HCT116 (cell line): ENCODE measurements around the gene CDIP1. TPM values are rescaled to one million over a fixed set of nuclear protein-coding genes. Genes with fewer than 3 reads are reported as not detected.

Experiments
- ATAC-seq: fragments of 200-7000 bp; cut with Tn5 transposase; 2 replicates; pipeline ENCODE4 v1.9.1; 2020; ENCODE audit warnings: mild to moderate bottlenecking, moderate library complexity
- BruUV-seq: library from RNA; stranded (reverse); fragments of 400-500 nt; replicated peaks from 2 replicates; lab custom pipeline; 2021; lab: Mats Ljungman, UMichigan
- CTCF ChIA-PET: fragments of 300-600 bp; sonication (Branson Sonifier 250); formaldehyde crosslinking; loops from one replicate; lab custom pipeline; 2021; ENCODE audit warnings: antibody characterized with exemption; lab: Charles Lee
- POLR2A ChIA-PET: fragments of 300-600, 350-600 bp; sonication (Branson Sonifier 250); formaldehyde crosslinking; loops from one replicate; lab custom pipeline; 2021; ENCODE audit warnings: antibody characterized with exemption; lab: Charles Lee
- RAD21 ChIA-PET, 2 experiments: fragments of 300-600 bp; sonication (Branson Sonifier 250); formaldehyde crosslinking; loops; one replicate each; lab custom pipeline; 2023; ENCODE audit warnings: low total read pairs in 2 of 2; ENCODE audit not compliant: uncharacterized antibody in 2 of 2, unreplicated experiment in 2 of 2, low non-redundant PET in 1 of 2; lab: Charles Lee
- DNase-seq: peaks from one replicate; pipeline ENCODE4 v3.0.0-alpha.2; 2010; ENCODE audit warnings: low read depth, low spot score
- H2AFZ ChIP-seq: fragments of 200-600 bp; shearing (Covaris generic), sonication (generic); 2 replicates; pipeline ENCODE4 v1.6.1; 2017; ENCODE audit warnings: low read depth, mixed run types, mixed read lengths, antibody characterized with exemption, low read length; ENCODE audit not compliant: poor library complexity, severe bottlenecking
- H3K27ac ChIP-seq: 2 replicates; pipeline ENCODE4 v1.5.1; 2012; ENCODE audit warnings: low read depth, low read length
- H3K27me3 ChIP-seq: fragments of 200-600 bp; sonication (generic); 2 replicates; pipeline ENCODE4 v1.6.1; 2016; ENCODE audit warnings: mixed run types, low read length, mixed read lengths; ENCODE audit not compliant: insufficient read depth
- H3K36me3 ChIP-seq, 2 experiments: fragments of 200-500 bp in 1 of 2; fragments of 200-600 bp in 1 of 2; sonication (Bioruptor generic) in 1 of 2; sonication (generic) in 1 of 2; 2 replicates each; pipeline versions ENCODE4 v1.5.1 to v1.6.1; 2014 to 2016; ENCODE audit warnings: low read length in 2 of 2, inconsistent platforms in 1 of 2, mixed read lengths in 1 of 2, mixed run types in 1 of 2; ENCODE audit not compliant: insufficient read depth in 2 of 2, control insufficient read depth in 1 of 2
- H3K4me1 ChIP-seq, 2 experiments: fragments of 200-600 bp in 1 of 2; sonication (generic) in 1 of 2; 2 replicates each; pipeline versions ENCODE4 v1.5.1 to v1.6.1; 2012 to 2017; ENCODE audit warnings: low read length in 2 of 2, inconsistent platforms in 1 of 2, mild to moderate bottlenecking in 1 of 2, mixed read lengths in 1 of 2, mixed run types in 1 of 2, moderate library complexity in 1 of 2; ENCODE audit not compliant: insufficient read depth in 2 of 2, control insufficient read depth in 1 of 2
- H3K4me2 ChIP-seq: fragments of 200-600 bp; sonication (generic); 2 replicates; pipeline ENCODE4 v1.6.1; 2017; ENCODE audit warnings: mixed run types, low read length, mixed read lengths
- H3K4me3 ChIP-seq, 2 experiments: fragments of 200-600 bp in 1 of 2; sonication (generic) in 1 of 2; replicated peaks in 1 of 2; 2 replicates each; pipeline ENCODE4 v1.5.1; 2011 to 2016; ENCODE audit warnings: low read length in 2 of 2, control low read depth in 1 of 2, low read depth in 1 of 2, mild to moderate bottlenecking in 1 of 2, mixed read lengths in 1 of 2, mixed run types in 1 of 2
- H3K79me2 ChIP-seq: fragments of 200-600 bp; sonication (generic); 2 replicates; pipeline ENCODE4 v1.6.1; 2017; ENCODE audit warnings: mild to moderate bottlenecking, mixed run types, low read length, moderate library complexity, mixed read lengths; ENCODE audit not compliant: insufficient read depth
- H3K9ac ChIP-seq: fragments of 200-600 bp; sonication (generic); 2 replicates; pipeline ENCODE4 v1.6.1; 2016; ENCODE audit warnings: low read length, mixed read lengths
- H3K9me2 ChIP-seq: fragments of 200-600 bp; sonication (generic), shearing (Covaris generic); 2 replicates; pipeline ENCODE4 v1.6.1; 2017; ENCODE audit warnings: mixed run types, mild to moderate bottlenecking, moderate library complexity; ENCODE audit not compliant: insufficient read depth
- H3K9me3 ChIP-seq, 2 experiments: fragments of 200-500 bp in 1 of 2; fragments of 200-600 bp in 1 of 2; sonication (Bioruptor generic) in 1 of 2; sonication (generic) in 1 of 2; 2 replicates each; pipeline ENCODE4 v1.6.1; 2014 to 2017; ENCODE audit warnings: low read length in 2 of 2, mixed read lengths in 2 of 2, inconsistent platforms in 1 of 2, low read depth in 1 of 2, mild to moderate bottlenecking in 1 of 2, mixed run types in 1 of 2, moderate library complexity in 1 of 2; ENCODE audit not compliant: control insufficient read depth in 1 of 2, insufficient read depth in 1 of 2
- H4K20me1 ChIP-seq: fragments of 200-600 bp; sonication (generic), shearing (Covaris generic); 2 replicates; pipeline ENCODE4 v1.6.1; 2017; ENCODE audit warnings: mixed run types, mild to moderate bottlenecking, moderate library complexity; ENCODE audit not compliant: insufficient read depth
- EGR1 ChIP-seq: IDR thresholded peaks from 2 replicates; pipeline ENCODE4 v1.6.1; 2012; ENCODE audit warnings: low read depth
- FOSL1 ChIP-seq: IDR thresholded peaks from 2 replicates; pipeline ENCODE4 v1.6.1; 2012; ENCODE audit warnings: low read depth
- JUND ChIP-seq: IDR thresholded peaks from 2 replicates; pipeline ENCODE4 v1.6.1; 2012
- POLR2A ChIP-seq: IDR thresholded peaks from 2 replicates; pipeline ENCODE4 v1.7.0; 2011; ENCODE audit warnings: borderline replicate concordance; ENCODE audit not compliant: insufficient read depth, insufficient read length; ENCODE audit errors: extremely low read depth
- POLR2AphosphoS5 ChIP-seq: IDR thresholded peaks from 2 replicates; pipeline ENCODE4 v1.6.1; 2011; ENCODE audit warnings: mild to moderate bottlenecking, low read depth, low read length, moderate library complexity
- RAD21 ChIP-seq: IDR thresholded peaks from 2 replicates; pipeline ENCODE4 v1.6.1; 2012; ENCODE audit warnings: low read depth, mild to moderate bottlenecking
- SIN3A ChIP-seq: IDR thresholded peaks from 2 replicates; pipeline ENCODE4 v1.6.1; 2012; ENCODE audit warnings: low read depth
- SRF ChIP-seq: IDR thresholded peaks from 2 replicates; pipeline ENCODE4 v1.6.1; 2012; ENCODE audit warnings: low read depth
- TCF7L2 ChIP-seq: IDR thresholded peaks from 2 replicates; pipeline ENCODE4 v1.7.0; 2011; ENCODE audit warnings: borderline replicate concordance, inconsistent platforms; ENCODE audit not compliant: insufficient read depth, insufficient read length; ENCODE audit errors: extremely low read depth
- ZFX ChIP-seq: fragments of 450-650 bp; IDR thresholded peaks from 2 replicates; pipeline ENCODE4 v1.6.1; 2017
- ZNF274 ChIP-seq: fragments of 200-500 bp; sonication (Bioruptor generic); IDR thresholded peaks from 2 replicates; pipeline ENCODE4 v1.6.1; 2014; ENCODE audit warnings: mild to moderate bottlenecking, low read depth, low read length, inconsistent platforms
- intact Hi-C: fragments of 100-400 bp; cut with micrococcal nuclease; formaldehyde crosslinking; loops from 2 replicates; pipeline ENCODE4 v1.10.0; 2022
- total RNA-seq: library from RNA; stranded (reverse); gene quantifications from one replicate; pipeline ENCODE4 v1.2.1, GENCODE V29; 2021; ENCODE audit not compliant: unreplicated experiment
- TF ChIP-seq, protein P1 (sequence below): IDR thresholded peaks from 2 replicates; pipeline ENCODE4 v1.6.1; 2012
- TF ChIP-seq, protein P2 (sequence below): IDR thresholded peaks from 2 replicates; pipeline ENCODE4 v1.6.1; 2011; ENCODE audit warnings: mild to moderate bottlenecking, low read length, moderate library complexity; ENCODE audit not compliant: insufficient replicate concordance; ENCODE audit errors: extremely low read depth

Gene CDIP1
- total RNA-seq, 1 experiment from 2014 or later, result 7.2 TPM

DNA sequence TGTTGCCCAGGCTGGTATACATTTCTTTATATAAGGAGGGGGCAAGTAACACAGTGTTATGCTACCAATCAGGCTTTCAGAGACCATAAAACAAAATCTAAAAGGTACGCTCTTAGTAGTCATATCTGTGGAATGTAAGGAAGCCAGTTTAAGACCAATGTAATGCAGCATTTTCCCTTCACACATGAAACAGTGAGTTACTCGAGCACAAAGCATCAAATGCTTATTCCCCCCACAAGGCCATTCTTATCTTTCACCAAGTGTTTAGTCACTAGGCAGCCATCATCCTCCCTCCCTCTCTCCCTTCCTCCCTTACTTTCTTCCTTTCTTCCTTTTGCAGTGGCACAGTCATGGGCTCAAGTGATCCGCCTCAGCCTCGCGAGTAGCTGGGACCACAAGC, 49.5 kb downstream of the CDIP1 start:
- ChIA-PET RAD21 (no interaction called here), CTCF (no interaction called here), POLR2A (no interaction called here)
- Histone ChIP-seq H3K4me1 (peaks cover 26 to 47% of the 10 kb centered on the region in 2 experiments), H3K27ac (peak overlapping the region; percentile 52; the same call in 1 of the 2 replicates), H3K79me2 (peaks cover 68% of the 10 kb centered on the region), H3K36me3 (peaks cover 3 to 4% of the 10 kb centered on the region in 2 experiments; a peak in 3 of 4 replicates), H3K9me3 (no peaks in the 10 kb centered on the region), H3K9ac (peak overlapping the region; percentile 6; the same call in 1 of the 2 replicates), H3K27me3 (no peaks in the 10 kb centered on the region), H4K20me1 (no peaks in the 10 kb centered on the region; the same call in 1 of the 2 replicates), H3K4me2 (peak overlapping the region; percentile 7; the same call in 1 of the 2 replicates), H3K9me2 (no peaks in the 10 kb centered on the region), H3K4me3 (no peak overlapping the region), H2AFZ (no peak overlapping the region)
- ATAC-seq (peak; percentile 68), DNase-seq (no peak)
- no TSS peak for BruUV-seq
- intact Hi-C loops, result no loop called here
- no peak for TF ChIP-seq EGR1
- no peak for TF ChIP-seq ZNF274
- no peak for TF ChIP-seq SRF
- TF ChIP-seq POLR2AphosphoS5, result no peak
- no peak for TF ChIP-seq RAD21
- TF ChIP-seq SIN3A, result no peak
- TF ChIP-seq, protein P1, sequence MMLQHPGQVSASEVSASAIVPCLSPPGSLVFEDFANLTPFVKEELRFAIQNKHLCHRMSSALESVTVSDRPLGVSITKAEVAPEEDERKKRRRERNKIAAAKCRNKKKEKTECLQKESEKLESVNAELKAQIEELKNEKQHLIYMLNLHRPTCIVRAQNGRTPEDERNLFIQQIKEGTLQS, result no peak
- no peak for TF ChIP-seq FOSL1

DNA sequence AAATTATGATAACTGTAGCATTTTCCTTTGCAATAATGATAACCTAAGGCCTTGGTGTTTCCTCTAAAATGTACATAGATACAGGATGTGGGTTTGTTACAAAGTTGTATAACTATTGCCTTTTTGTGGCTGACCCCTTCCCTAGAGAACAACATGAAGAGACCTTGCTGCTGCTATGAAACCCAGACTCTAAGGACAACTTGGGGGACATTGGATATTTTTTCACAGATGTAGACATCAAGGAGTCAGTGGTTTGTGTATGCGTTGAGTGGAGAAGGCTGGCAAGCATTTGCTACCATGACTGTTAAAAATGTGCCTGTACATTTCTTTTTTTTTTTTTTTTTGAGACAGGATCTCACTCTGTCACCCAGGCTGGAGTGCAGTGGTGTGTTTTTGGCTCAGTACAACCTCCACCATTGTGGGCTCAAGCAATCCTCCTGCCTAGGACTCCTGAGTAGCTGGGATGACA, 50.0 kb downstream of the CDIP1 start:
- no peak overlapping the region for H2AFZ ChIP-seq
- no peak for DNase-seq
- H3K4me1 ChIP-seq, result peaks cover 23 to 42% of the 10 kb centered on the region in 2 experiments
- POLR2A ChIA-PET, result interaction anchor here (2.5 kb wide), 1 partner anchor 13 kb away, joined by 10 read pairs; the partner anchor contains the start of gene HMOX2
- TF ChIP-seq FOSL1 (no peak), SRF (no peak), TCF7L2 (no peak), ZFX (no peak), RAD21 (no peak), JUND (no peak), ZNF274 (no peak), POLR2A (no peak)
- TF ChIP-seq, protein P2, sequence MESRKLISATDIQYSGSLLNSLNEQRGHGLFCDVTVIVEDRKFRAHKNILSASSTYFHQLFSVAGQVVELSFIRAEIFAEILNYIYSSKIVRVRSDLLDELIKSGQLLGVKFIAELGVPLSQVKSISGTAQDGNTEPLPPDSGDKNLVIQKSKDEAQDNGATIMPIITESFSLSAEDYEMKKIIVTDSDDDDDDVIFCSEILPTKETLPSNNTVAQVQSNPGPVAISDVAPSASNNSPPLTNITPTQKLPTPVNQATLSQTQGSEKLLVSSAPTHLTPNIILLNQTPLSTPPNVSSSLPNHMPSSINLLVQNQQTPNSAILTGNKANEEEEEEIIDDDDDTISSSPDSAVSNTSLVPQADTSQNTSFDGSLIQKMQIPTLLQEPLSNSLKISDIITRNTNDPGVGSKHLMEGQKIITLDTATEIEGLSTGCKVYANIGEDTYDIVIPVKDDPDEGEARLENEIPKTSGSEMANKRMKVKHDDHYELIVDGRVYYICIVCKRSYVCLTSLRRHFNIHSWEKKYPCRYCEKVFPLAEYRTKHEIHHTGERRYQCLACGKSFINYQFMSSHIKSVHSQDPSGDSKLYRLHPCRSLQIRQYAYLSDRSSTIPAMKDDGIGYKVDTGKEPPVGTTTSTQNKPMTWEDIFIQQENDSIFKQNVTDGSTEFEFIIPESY, result no peak
- TF ChIP-seq, all 23 proteins: peak for 0
- peaks cover 3 to 4% of the 10 kb centered on the region in 2 experiments; a peak in 3 of 4 replicates for H3K36me3 ChIP-seq
- intact Hi-C loops, result no loop called here
- ATAC-seq, result peak; percentile 48; the same call in 1 of the 2 replicates
- ChIA-PET RAD21 (no interaction called here), CTCF (no interaction called here)
- H3K4me3 ChIP-seq, result no peak overlapping the region
- peak overlapping the region; percentile 52; the same call in 1 of the 2 replicates for H3K27ac ChIP-seq
- H3K79me2 ChIP-seq, result peaks cover 64% of the 10 kb centered on the region
- H3K9ac ChIP-seq, result peak overlapping the region; percentile 6; the same call in 1 of the 2 replicates
- H3K4me2 ChIP-seq, result peak overlapping the region; percentile 7; the same call in 1 of the 2 replicates
- H3K9me3 ChIP-seq, result no peaks in the 10 kb centered on the region
- no peaks in the 10 kb centered on the region; the same call in 1 of the 2 replicates for H4K20me1 ChIP-seq
- no peaks in the 10 kb centered on the region for H3K9me2 ChIP-seq
- no TSS peak for BruUV-seq
- H3K27me3 ChIP-seq, result no peaks in the 10 kb centered on the region
